ENCODE results near the gene MRPL18. TPM values are rescaled to one million over a fixed set of nuclear protein-coding genes. Genes with fewer than 3 reads are reported as not detected.
A peak's percentile ranks its signal among the peaks of the same experiment; 100 is the strongest.

Gene MRPL18
- total and polyA plus RNA-seq, 9 of the 15 experiments (the other 6 are each of a cell fraction or from before 2014, with no cell fraction given): 149 to 456 (median 196) TPM

GRCh38 chr6:159761129-159761872 is 29.0 kb upstream of the MRPL18 start (continued):
- TF ChIP-seq ZNF75A (CRISPR knock-in tag; IDR thresholded peaks at IDR 0.05): 0 out of 2 replicates have a peak, but pooled peaks have one; percentile 28
- TF ChIP-seq LARP7 (IDR thresholded peaks at IDR 0.05): no peak
- no peak; the same call in 1 of the 2 replicates for TF ChIP-seq SMARCA4 (IDR thresholded peaks at IDR 0.05)
- TF ChIP-seq, protein P1, sequence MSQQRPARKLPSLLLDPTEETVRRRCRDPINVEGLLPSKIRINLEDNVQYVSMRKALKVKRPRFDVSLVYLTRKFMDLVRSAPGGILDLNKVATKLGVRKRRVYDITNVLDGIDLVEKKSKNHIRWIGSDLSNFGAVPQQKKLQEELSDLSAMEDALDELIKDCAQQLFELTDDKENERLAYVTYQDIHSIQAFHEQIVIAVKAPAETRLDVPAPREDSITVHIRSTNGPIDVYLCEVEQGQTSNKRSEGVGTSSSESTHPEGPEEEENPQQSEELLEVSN (IDR thresholded peaks at IDR 0.05; ENCODE audit: borderline replicate concordance in 1 of 2, extremely low read depth in 1 of 2, insufficient read depth in 1 of 2, insufficient read length in 1 of 2, low read depth in 1 of 2, low read length in 1 of 2, poor library complexity in 1 of 2, severe bottlenecking in 1 of 2): no peak
- TF ChIP-seq CGGBP1 (CRISPR knock-in tag; IDR thresholded peaks at IDR 0.05): no peak
- TF ChIP-seq, protein P2, sequence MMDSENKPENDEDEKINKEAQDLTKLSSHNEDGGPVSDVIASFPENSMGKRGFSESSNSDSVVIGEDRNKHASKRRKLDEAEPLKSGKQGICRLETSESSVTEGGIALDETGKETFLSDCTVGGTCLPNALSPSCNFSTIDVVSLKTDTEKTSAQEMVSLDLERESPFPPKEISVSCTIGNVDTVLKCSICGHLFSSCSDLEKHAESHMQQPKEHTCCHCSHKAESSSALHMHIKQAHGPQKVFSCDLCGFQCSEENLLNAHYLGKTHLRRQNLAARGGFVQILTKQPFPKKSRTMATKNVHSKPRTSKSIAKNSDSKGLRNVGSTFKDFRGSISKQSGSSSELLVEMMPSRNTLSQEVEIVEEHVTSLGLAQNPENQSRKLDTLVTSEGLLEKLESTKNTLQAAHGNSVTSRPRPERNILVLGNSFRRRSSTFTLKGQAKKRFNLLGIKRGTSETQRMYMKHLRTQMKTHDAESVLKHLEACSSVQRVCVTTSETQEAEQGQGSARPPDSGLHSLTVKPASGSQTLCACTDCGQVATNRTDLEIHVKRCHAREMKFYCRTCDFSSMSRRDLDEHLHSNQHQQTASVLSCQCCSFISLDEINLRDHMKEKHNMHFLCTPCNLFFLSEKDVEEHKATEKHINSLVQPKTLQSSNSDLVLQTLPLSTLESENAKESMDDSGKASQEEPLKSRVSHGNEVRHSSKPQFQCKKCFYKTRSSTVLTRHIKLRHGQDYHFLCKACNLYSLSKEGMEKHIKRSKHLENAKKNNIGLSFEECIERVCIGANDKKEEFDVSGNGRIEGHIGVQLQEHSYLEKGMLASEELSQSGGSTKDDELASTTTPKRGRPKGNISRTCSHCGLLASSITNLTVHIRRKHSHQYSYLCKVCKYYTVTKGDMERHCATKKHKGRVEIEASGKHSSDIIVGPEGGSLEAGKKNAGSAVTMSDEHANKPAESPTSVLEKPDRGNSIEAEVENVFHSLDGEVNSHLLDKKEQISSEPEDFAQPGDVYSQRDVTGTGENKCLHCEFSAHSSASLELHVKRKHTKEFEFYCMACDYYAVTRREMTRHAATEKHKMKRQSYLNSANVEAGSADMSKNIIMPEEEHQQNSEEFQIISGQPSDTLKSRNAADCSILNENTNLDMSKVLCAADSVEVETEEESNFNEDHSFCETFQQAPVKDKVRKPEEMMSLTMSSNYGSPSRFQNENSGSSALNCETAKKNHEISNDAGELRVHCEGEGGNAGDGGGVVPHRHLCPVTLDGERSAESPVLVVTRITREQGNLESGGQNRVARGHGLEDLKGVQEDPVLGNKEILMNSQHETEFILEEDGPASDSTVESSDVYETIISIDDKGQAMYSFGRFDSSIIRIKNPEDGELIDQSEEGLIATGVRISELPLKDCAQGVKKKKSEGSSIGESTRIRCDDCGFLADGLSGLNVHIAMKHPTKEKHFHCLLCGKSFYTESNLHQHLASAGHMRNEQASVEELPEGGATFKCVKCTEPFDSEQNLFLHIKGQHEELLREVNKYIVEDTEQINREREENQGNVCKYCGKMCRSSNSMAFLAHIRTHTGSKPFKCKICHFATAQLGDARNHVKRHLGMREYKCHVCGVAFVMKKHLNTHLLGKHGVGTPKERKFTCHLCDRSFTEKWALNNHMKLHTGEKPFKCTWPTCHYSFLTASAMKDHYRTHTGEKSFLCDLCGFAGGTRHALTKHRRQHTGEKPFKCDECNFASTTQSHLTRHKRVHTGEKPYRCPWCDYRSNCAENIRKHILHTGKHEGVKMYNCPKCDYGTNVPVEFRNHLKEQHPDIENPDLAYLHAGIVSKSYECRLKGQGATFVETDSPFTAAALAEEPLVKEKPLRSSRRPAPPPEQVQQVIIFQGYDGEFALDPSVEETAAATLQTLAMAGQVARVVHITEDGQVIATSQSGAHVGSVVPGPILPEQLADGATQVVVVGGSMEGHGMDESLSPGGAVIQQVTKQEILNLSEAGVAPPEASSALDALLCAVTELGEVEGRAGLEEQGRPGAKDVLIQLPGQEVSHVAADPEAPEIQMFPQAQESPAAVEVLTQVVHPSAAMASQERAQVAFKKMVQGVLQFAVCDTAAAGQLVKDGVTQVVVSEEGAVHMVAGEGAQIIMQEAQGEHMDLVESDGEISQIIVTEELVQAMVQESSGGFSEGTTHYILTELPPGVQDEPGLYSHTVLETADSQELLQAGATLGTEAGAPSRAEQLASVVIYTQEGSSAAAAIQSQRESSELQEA (IDR thresholded peaks at IDR 0.05; ENCODE audit: low read depth): no peak
- TF ChIP-seq SIX5 (IDR thresholded peaks at IDR 0.05; ENCODE audit: borderline replicate concordance in 1 of 2, insufficient read depth in 1 of 2, low read depth in 1 of 2, low read length in 2 of 2): no peak
- TF ChIP-seq ZC3H8 (IDR thresholded peaks at IDR 0.05): no peak
- TF ChIP-seq, protein P3, sequence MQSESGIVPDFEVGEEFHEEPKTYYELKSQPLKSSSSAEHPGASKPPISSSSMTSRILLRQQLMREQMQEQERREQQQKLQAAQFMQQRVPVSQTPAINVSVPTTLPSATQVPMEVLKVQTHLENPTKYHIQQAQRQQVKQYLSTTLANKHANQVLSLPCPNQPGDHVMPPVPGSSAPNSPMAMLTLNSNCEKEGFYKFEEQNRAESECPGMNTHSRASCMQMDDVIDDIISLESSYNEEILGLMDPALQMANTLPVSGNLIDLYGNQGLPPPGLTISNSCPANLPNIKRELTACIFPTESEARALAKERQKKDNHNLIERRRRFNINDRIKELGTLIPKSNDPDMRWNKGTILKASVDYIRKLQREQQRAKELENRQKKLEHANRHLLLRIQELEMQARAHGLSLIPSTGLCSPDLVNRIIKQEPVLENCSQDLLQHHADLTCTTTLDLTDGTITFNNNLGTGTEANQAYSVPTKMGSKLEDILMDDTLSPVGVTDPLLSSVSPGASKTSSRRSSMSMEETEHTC (IDR thresholded peaks at IDR 0.05): no peak
- no peak for TF ChIP-seq NELFE (IDR thresholded peaks at IDR 0.05; ENCODE audit: insufficient read depth, insufficient read length)
- no peak for TF ChIP-seq NFIX (CRISPR knock-in tag; IDR thresholded peaks at IDR 0.05; ENCODE audit: low read depth)
- TF ChIP-seq E2F3 (CRISPR knock-in tag; IDR thresholded peaks at IDR 0.05): no peak
- TF ChIP-seq, protein P4, sequence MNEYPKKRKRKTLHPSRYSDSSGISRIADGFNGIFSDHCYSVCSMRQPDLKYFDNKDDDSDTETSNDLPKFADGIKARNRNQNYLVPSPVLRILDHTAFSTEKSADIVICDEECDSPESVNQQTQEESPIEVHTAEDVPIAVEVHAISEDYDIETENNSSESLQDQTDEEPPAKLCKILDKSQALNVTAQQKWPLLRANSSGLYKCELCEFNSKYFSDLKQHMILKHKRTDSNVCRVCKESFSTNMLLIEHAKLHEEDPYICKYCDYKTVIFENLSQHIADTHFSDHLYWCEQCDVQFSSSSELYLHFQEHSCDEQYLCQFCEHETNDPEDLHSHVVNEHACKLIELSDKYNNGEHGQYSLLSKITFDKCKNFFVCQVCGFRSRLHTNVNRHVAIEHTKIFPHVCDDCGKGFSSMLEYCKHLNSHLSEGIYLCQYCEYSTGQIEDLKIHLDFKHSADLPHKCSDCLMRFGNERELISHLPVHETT (CRISPR knock-in tag; conservative IDR thresholded peaks at IDR 0.05 in 1 of 2, IDR thresholded peaks at IDR 0.05 in 1 of 2): peak in 1 of 2 experiments; percentile 21; a peak in 1 of 4 replicates

Data from K562 (cell line).